H1 (cell line): Measurements from ENCODE around the gene BYSL.

Experiments
- ATF3 ChIP-seq: IDR thresholded peaks from 2 replicates; pipeline ENCODE4 v1.6.1; 2011; ENCODE audit warnings: low read depth, mild to moderate bottlenecking, low read length; ENCODE audit not compliant: insufficient read depth
- BCL11A ChIP-seq, 2 experiments: IDR thresholded peaks; one replicate each; pipeline ENCODE4 v1.6.1; 2011; ENCODE audit warnings: low read depth in 2 of 2, low read length in 2 of 2, mild to moderate bottlenecking in 2 of 2
- CTCF ChIP-seq, 3 experiments: IDR thresholded peaks; 1 replicate in 2 of 3; 2 replicates in 1 of 3; pipeline versions ENCODE4 v1.5.1 to v1.6.1; 2011; ENCODE audit warnings: low read length in 3 of 3, mild to moderate bottlenecking in 3 of 3, inconsistent platforms in 2 of 3, low read depth in 1 of 3, moderate library complexity in 1 of 3; ENCODE audit not compliant: insufficient read depth in 1 of 3; ENCODE audit errors: control extremely low read depth in 1 of 3
- GABPA ChIP-seq: IDR thresholded peaks from 2 replicates; pipeline ENCODE4 v1.6.1; 2011; ENCODE audit warnings: mild to moderate bottlenecking, low read length, moderate library complexity, borderline replicate concordance; ENCODE audit not compliant: insufficient read depth
- MAX ChIP-seq: IDR thresholded peaks from 2 replicates; pipeline ENCODE4 v1.6.1; 2012; ENCODE audit warnings: inconsistent platforms
- RAD21 ChIP-seq, 2 experiments: IDR thresholded peaks in 1 of 2; conservative IDR thresholded peaks in 1 of 2; 2 replicates each; pipeline ENCODE4 v1.6.1; 2011; ENCODE audit warnings: low read depth in 2 of 2, low read length in 2 of 2, improper control_type of control experiment in 1 of 2, inconsistent platforms in 1 of 2, mild to moderate bottlenecking in 1 of 2, moderate library complexity in 1 of 2
- RXRA ChIP-seq: IDR thresholded peaks from 2 replicates; pipeline ENCODE4 v1.6.1; 2011; ENCODE audit warnings: low read depth, mild to moderate bottlenecking, low read length, moderate library complexity; ENCODE audit not compliant: insufficient read depth
- SP2 ChIP-seq: IDR thresholded peaks from 2 replicates; pipeline ENCODE4 v1.6.1; 2012; ENCODE audit warnings: mild to moderate bottlenecking, low read length, inconsistent platforms
- TCF12 ChIP-seq: IDR thresholded peaks from 2 replicates; pipeline ENCODE4 v1.6.1; 2011; ENCODE audit warnings: low read depth, mild to moderate bottlenecking, low read length

- TF ChIP-seq CTCF (IDR thresholded peaks at IDR 0.05; ENCODE audit: control extremely low read depth in 1 of 3, insufficient read depth in 1 of 3, low read depth in 1 of 3, low read length in 3 of 3) (no peak), MAX (0 out of 2 replicates have a peak, but pooled peaks have one; percentile 2), BCL11A (IDR thresholded peaks at IDR 0.05; ENCODE audit: low read depth in 2 of 2, low read length in 2 of 2) (no peak), TCF12 (no peak), RXRA (no peak), ATF3 (no peak), GABPA (no peak), SP2 (no peak), RAD21 (IDR thresholded peaks at IDR 0.05 in 1 of 2, conservative IDR thresholded peaks at IDR 0.05 in 1 of 2; ENCODE audit: low read depth in 2 of 2, low read length in 2 of 2) (no peak)
These were observed 19.5 kb downstream of the BYSL start for GRCh38 chr6:41940759-41941279.
